Ascending aorta (tissue), 2 donors: ENCODE data around the gene SMOC1. TPM values are rescaled to one million over a fixed set of nuclear protein-coding genes. Genes with fewer than 3 reads are reported as not detected.
A peak's percentile ranks its signal among the peaks of the same experiment; 100 is the strongest.

Experiments used
- DNase-seq, 2 donors: peaks; one replicate each; pipeline ENCODE4 v3.0.0-alpha.2; 2019; ENCODE audit warnings: low spot score in 2 of 2
- H3K27ac ChIP-seq, 2 donors: fragments of 200-600 bp; sonication (generic); one replicate each; pipeline ENCODE4 v1.5.1; 2016 to 2017; ENCODE audit warnings: mild to moderate bottlenecking in 1 of 2
- H3K27me3 ChIP-seq: fragments of 200-600 bp; sonication (generic); one replicate; pipeline ENCODE4 v1.5.1; 2017
- H3K36me3 ChIP-seq, 2 donors: fragments of 200-600 bp; sonication (generic); one replicate each; pipeline ENCODE4 v1.5.1; 2016
- H3K4me1 ChIP-seq, 2 donors: fragments of 200-600 bp; sonication (generic); one replicate each; pipeline ENCODE4 v1.5.1; 2016 to 2017; ENCODE audit warnings: mild to moderate bottlenecking in 1 of 2
- H3K4me3 ChIP-seq, 2 donors: fragments of 200-600 bp; sonication (generic); one replicate each; pipeline ENCODE4 v1.5.1; 2016 to 2017; ENCODE audit warnings: mild to moderate bottlenecking in 1 of 2
- H3K9me3 ChIP-seq, 2 donors: fragments of 200-600 bp; sonication (generic); one replicate each; pipeline ENCODE4 v1.5.1; 2016
- intact Hi-C: fragments of 100-400 bp; cut with DNase I; formaldehyde crosslinking; loops from one replicate; pipeline ENCODE4 v1.15.1; 2023
- total RNA-seq: library from RNA; depleted of rRNA; stranded (reverse); fragments of >200 nt; gene quantifications from one replicate; pipeline ENCODE4 v1.1.0, GENCODE V29; 2016
- TF ChIP-seq, protein P1 (sequence below), 3 experiments: fragments of 200-600 bp in 2 of 3; fragments of 450-650 bp in 1 of 3; sonication (generic) in 2 of 3; IDR thresholded peaks; one replicate each; pipeline ENCODE4 v1.5.1; 2016 to 2019; ENCODE audit warnings: antibody characterized with exemption in 3 of 3, mild to moderate bottlenecking in 1 of 3, moderate library complexity in 1 of 3

The SMOC1 gene
- total RNA-seq, 1 donor from 2014 or later: 16.6 TPM

DNA sequence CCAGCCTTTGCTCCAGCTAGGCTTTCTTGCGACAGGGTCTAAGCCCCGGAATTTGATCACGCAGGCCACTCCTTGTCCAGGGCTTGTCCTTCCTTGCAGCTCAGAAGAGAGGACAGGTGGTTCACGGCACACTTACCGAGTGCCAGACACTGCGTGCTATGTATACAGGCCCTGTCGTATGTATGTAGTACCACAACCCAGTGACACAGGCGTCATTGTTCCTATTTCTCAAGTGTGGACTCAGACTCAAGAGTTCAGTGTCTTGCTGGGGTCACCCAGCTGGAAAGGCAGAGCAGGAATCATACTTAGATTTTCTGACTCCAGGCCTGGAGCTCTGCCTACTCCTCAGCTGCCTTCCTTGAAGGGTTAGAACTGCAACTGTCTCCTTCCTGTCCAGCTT lies 153.9 kb downstream of the SMOC1 start:
- Histone ChIP-seq H3K27me3 (no peaks in the 10 kb centered on the region), H3K9me3 (no peaks in the 10 kb centered on the region), H3K27ac (no peak overlapping the region), H3K4me3 (no peak overlapping the region), H3K4me1 (no peaks in the 10 kb centered on the region), H3K36me3 (no peaks in the 10 kb centered on the region)
- peak in 1 of 2 donors; percentile 12 for DNase-seq
- intact Hi-C loops: no loop called here
- TF ChIP-seq, protein P1, sequence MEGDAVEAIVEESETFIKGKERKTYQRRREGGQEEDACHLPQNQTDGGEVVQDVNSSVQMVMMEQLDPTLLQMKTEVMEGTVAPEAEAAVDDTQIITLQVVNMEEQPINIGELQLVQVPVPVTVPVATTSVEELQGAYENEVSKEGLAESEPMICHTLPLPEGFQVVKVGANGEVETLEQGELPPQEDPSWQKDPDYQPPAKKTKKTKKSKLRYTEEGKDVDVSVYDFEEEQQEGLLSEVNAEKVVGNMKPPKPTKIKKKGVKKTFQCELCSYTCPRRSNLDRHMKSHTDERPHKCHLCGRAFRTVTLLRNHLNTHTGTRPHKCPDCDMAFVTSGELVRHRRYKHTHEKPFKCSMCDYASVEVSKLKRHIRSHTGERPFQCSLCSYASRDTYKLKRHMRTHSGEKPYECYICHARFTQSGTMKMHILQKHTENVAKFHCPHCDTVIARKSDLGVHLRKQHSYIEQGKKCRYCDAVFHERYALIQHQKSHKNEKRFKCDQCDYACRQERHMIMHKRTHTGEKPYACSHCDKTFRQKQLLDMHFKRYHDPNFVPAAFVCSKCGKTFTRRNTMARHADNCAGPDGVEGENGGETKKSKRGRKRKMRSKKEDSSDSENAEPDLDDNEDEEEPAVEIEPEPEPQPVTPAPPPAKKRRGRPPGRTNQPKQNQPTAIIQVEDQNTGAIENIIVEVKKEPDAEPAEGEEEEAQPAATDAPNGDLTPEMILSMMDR (IDR thresholded peaks at IDR 0.05): no peak

DNA sequence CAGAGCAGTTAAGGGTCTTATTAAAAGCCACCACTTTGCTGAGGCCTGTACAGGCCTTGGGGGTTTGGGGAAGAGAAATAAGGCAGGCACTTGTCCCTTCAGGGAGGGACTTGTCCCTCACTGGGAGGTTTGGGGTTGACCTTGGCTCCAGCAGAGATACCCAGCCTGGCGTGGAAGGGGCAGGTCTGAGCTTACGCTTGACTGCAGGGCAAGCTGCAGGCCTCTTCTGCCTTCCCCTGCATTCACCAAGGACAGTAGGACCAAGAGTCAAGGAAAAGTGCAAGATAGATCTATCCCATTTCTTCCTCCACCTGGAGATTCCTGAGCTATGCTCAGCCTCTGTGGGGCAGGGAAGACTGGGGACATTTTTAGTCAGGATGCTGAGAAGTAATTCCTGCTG lies 154.3 kb downstream of the SMOC1 start:
- TF ChIP-seq, protein P1 (IDR thresholded peaks at IDR 0.05): no peak
- no peak overlapping the region for H3K4me3 ChIP-seq
- H3K4me1 ChIP-seq: no peaks in the 10 kb centered on the region
- DNase-seq: peak in 1 of 2 donors; percentile 25
- H3K9me3 ChIP-seq: no peaks in the 10 kb centered on the region
- no peak overlapping the region for H3K27ac ChIP-seq
- H3K27me3 ChIP-seq: no peaks in the 10 kb centered on the region
- intact Hi-C loops: no loop called here
- H3K36me3 ChIP-seq: no peaks in the 10 kb centered on the region

DNA sequence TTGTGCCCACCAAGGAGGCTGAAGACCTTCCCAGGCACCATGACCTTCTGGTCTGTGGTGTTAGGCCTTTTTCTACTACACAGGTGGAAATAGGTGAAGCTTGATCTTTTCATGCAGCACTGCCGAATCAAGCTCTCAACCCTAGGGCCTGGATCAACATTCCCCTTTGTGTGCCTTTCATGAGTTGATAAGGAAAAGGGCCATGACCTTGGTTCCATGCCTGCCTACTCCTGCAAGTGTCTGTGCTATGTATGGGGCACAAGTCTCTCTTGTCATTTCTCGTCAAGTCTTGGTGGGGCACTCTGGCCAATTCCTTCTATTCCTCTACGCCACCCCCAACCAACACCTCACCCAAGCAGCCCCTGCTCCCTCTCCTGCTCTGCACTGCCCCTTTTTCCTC lies 155.0 kb downstream of the SMOC1 start:
- no peak for DNase-seq
- H3K27ac ChIP-seq: no peak overlapping the region
- H3K36me3 ChIP-seq: no peaks in the 10 kb centered on the region
- TF ChIP-seq, protein P1 (IDR thresholded peaks at IDR 0.05): no peak
- H3K4me3 ChIP-seq: no peak overlapping the region
- H3K9me3 ChIP-seq: no peaks in the 10 kb centered on the region
- H3K27me3 ChIP-seq: no peaks in the 10 kb centered on the region
- no peaks in the 10 kb centered on the region for H3K4me1 ChIP-seq
- intact Hi-C loops: no loop called here

GRCh38 chr14:70036665-70037064 lies 157.4 kb downstream of the SMOC1 start:
- intact Hi-C loops: no loop called here
- no peaks in the 10 kb centered on the region for H3K4me1 ChIP-seq
- no peaks in the 10 kb centered on the region for H3K9me3 ChIP-seq
- DNase-seq: peak in 1 of 2 donors; percentile 22
- H3K27ac ChIP-seq: no peak overlapping the region
- H3K36me3 ChIP-seq: no peaks in the 10 kb centered on the region
- TF ChIP-seq, protein P1 (IDR thresholded peaks at IDR 0.05): no peak
- no peak overlapping the region for H3K4me3 ChIP-seq
- H3K27me3 ChIP-seq: no peaks in the 10 kb centered on the region

DNA sequence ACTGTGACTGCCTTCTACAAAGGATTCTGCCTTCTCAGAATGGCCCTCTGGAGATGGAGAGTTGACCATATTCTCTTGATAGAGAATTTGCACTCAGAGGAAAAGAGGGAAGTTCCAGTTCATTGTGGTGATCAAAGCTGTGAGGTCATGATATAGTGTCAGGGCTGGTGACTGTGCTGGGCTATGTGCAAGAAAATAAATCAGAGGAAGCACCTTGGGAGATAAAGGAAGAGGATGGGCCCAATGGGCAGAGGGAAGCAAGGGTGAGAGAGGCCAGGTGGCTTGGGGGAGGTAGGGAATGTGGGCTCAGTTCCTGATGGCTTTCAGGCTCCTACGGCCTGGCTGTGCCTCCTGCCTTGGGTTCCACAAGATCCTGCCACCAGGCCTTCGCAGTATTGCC lies 163.8 kb downstream of the SMOC1 start:
- intact Hi-C loops: no loop called here
- no peaks in the 10 kb centered on the region for H3K4me1 ChIP-seq

More for the DNA sequence above, 163.8 kb downstream of the SMOC1 start:
- H3K4me3 ChIP-seq: no peak overlapping the region
- TF ChIP-seq, protein P1 (IDR thresholded peaks at IDR 0.05): no peak
- H3K9me3 ChIP-seq: no peaks in the 10 kb centered on the region
- H3K27me3 ChIP-seq: no peaks in the 10 kb centered on the region
- no peaks in the 10 kb centered on the region for H3K36me3 ChIP-seq
- no peak overlapping the region for H3K27ac ChIP-seq
- DNase-seq: no peak
